ENCODE results near the gene CHCHD2. TPM values are rescaled to one million over a fixed set of nuclear protein-coding genes. Genes with fewer than 3 reads are reported as not detected.

Gene CHCHD2
- total and polyA plus RNA-seq, 9 of the 15 experiments (the other 6 are each of a cell fraction or from before 2014, with no cell fraction given): 145 to 1,044 (median 648) TPM

DNA sequence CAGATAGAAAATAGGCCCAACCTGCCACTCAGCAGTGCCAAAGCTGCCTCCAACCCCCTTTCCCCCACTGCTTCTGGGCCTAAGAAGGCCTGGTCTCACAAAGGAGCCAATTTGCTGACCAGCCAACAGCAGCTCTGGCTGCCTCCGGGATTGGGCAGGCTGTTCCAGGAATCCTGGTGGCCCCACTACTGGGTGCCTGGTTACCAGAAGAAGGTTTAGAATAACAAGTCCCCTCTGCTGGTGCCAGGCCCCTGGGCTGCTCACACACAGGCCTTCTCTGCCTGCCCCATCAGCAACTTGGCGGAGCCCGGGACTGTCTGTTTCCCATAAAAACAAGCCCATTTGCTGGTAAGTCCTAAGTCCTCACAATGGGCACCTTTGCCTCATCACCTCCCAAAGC, 14.7 kb downstream of the CHCHD2 start:
- intact Hi-C loops (cut with micrococcal nuclease): no loop called here
- H3K9ac ChIP-seq (ENCODE audit: insufficient read depth in 1 of 2, low read depth in 2 of 2, low read length in 2 of 2): no peak overlapping the region
- peaks cover 4% of the 10 kb centered on the region; the same call in 1 of the 3 replicates for H3K36me3 ChIP-seq (ENCODE audit: control insufficient read depth, insufficient read depth, low read length)
- no peak for TF ChIP-seq SRSF7 (optimal IDR thresholded peaks at IDR 0.05; ENCODE audit: low read depth, low read length)
- no peak for TF ChIP-seq ARNT (IDR thresholded peaks at IDR 0.05)
- TF ChIP-seq KLF16 (IDR thresholded peaks at IDR 0.05): no peak
- no peak for TF ChIP-seq PHB2 (IDR thresholded peaks at IDR 0.05; ENCODE audit: low read depth)
- no peak for TF ChIP-seq RBM22 (IDR thresholded peaks at IDR 0.05; ENCODE audit: low read depth, low read length, poor library complexity, severe bottlenecking)
- no peak for TF ChIP-seq HNRNPLL (IDR thresholded peaks at IDR 0.05; ENCODE audit: low read depth, low read length, poor library complexity, severe bottlenecking)
- no peak for TF ChIP-seq ZNF707 (CRISPR knock-in tag; conservative IDR thresholded peaks at IDR 0.05)
- no peak for TF ChIP-seq CCAR2 (IDR thresholded peaks at IDR 0.05; ENCODE audit: low read depth, low read length)
- TF ChIP-seq ZKSCAN3 (CRISPR knock-in tag; IDR thresholded peaks at IDR 0.05): no peak
- no peak for TF ChIP-seq ZNF121 (CRISPR knock-in tag; conservative IDR thresholded peaks at IDR 0.05)
- no peak for TF ChIP-seq ZNF655 (CRISPR knock-in tag; IDR thresholded peaks at IDR 0.05)
- no peak for TF ChIP-seq PML (IDR thresholded peaks at IDR 0.05; ENCODE audit: low read length)
- no peak for TF ChIP-seq ZNF263 (CRISPR knock-in tag; IDR thresholded peaks at IDR 0.05; ENCODE audit: borderline replicate concordance)
- TF ChIP-seq CREB1 (IDR thresholded peaks at IDR 0.05): no peak
- TF ChIP-seq CREB1 (CRISPR knock-in tag; IDR thresholded peaks at IDR 0.05): no peak
- TF ChIP-seq NR4A1 (CRISPR knock-in tag; IDR thresholded peaks at IDR 0.05): no peak
- no peak for TF ChIP-seq NR4A1 (tag; IDR thresholded peaks at IDR 0.05)
- no peak for TF ChIP-seq E2F5 (CRISPR knock-in tag; IDR thresholded peaks at IDR 0.05)
- no peak for TF ChIP-seq MCM3 (IDR thresholded peaks at IDR 0.05)
- no peak for TF ChIP-seq ZMIZ1 (IDR thresholded peaks at IDR 0.05; ENCODE audit: low read depth in 2 of 2, low read length in 2 of 2)
- in situ Hi-C loops (cut with MboI): no loop called here
- H3K4me3 ChIP-seq: no peak overlapping the region
- no peak overlapping the region for H3K27ac ChIP-seq (ENCODE audit: extremely low read depth, low read depth, low read length)
- H2AFZ ChIP-seq (ENCODE audit: low read depth, low read length): no peak overlapping the region
- 85% methylated on average over 3 of the region's 3 CpGs for WGBS (ENCODE audit: insufficient coverage, low coverage, missing lambda C conversion rate)
- H3K4me1 ChIP-seq (replicated peaks in 1 of 2; ENCODE audit: control insufficient read depth in 2 of 2, insufficient read depth in 2 of 2, low read length in 2 of 2): peaks cover 0 to 8% of the 10 kb centered on the region in 2 experiments; a peak in 1 of 5 replicates
- ChIA-PET CTCF (ENCODE audit: low intra/inter-chr PET ratio) (no interaction called here), POLR2A (interaction anchor here (0.9 to 3.3 kb wide), 2 partner anchors 8 to 13 kb away, joined by 4 to 16 read pairs; no protein-coding TSS in a partner anchor)
- peaks cover 2% of the 10 kb centered on the region for H3K9me1 ChIP-seq (ENCODE audit: control insufficient read depth, insufficient read depth, low read length)
- no peaks in the 10 kb centered on the region for H3K79me2 ChIP-seq (ENCODE audit: control insufficient read depth, insufficient read depth, low read length)
- DNase-seq (ENCODE audit: extremely low read depth in 1 of 4, low spot score in 3 of 4) (no peak), FAIRE-seq (no peak), ATAC-seq (no peak)
- no peaks in the 10 kb centered on the region for H4K20me1 ChIP-seq (replicated peaks; ENCODE audit: control insufficient read depth, insufficient read depth, low read length)
- H3K4me2 ChIP-seq (ENCODE audit: insufficient read depth, low read length): no peak overlapping the region
- H3K9me3 ChIP-seq (replicated peaks; ENCODE audit: control insufficient read depth, insufficient read depth, low read depth, low read length): no peaks in the 10 kb centered on the region
- no TSS peak for BruUV-seq (replicated peaks)
- H3K27me3 ChIP-seq (ENCODE audit: control insufficient read depth in 2 of 2, insufficient read depth in 2 of 2, low read length in 2 of 2): no peaks in the 10 kb centered on the region

Data from K562 (cell line).